Right forelimb (tissue), 1 donor: ENCODE results near the gene TIMM50.

Experiments used
- DNase-seq: peaks from one replicate; pipeline ENCODE4 v3.0.0-alpha.2; 2018

Gene TIMM50

GRCh38 chr19:39539165-39539517 lies 58.5 kb downstream of the TIMM50 start:
- DNase-seq = no peak

DNA sequence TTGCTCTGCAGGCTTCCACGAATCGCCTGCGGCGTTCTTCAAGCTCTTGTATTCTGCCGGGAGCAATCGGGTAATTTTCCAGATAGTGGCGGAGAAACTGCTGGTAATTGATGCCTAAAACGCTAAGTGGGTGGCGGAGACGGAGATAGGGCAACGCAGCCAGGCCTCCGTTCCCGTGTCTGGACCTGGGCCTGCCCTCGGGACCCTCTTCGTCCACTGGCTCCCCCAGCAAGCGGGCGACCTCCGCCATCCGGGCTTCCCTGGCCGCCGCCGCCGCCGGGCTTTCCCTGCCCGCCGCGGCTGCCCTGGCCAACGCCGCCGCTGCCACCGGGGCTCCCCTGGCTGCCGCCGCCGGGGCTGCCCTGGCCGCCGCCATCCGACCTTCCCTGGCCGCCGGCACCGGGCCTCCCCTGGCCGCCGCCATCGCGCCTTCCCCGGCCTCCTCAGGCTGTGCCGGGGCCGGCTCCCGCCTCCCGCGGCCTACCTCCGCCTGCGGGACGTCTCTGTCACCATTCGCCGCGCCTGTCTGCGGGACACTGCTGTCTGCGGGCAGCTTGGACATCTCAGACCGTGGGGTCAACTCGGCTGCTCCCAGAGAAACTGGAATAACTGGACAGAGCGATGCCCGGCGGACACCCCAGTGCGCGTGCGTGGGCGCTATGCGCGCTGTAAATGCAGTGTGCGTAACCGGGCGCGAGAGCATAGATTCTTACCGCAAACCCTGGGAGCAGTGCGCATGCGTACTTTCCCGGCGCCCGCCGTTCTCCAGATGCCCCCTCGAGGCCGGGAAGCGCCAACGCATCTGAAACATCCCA lies 59.1 kb downstream of the TIMM50 start, which contains the start of gene EID2:
Gene EID2, minus strand, starts transcription at position 644 of the 815 bp plus-strand sequence. Its CDS starts 82 bp downstream, at position 562.
- DNase-seq = peak; percentile 94

DNA sequence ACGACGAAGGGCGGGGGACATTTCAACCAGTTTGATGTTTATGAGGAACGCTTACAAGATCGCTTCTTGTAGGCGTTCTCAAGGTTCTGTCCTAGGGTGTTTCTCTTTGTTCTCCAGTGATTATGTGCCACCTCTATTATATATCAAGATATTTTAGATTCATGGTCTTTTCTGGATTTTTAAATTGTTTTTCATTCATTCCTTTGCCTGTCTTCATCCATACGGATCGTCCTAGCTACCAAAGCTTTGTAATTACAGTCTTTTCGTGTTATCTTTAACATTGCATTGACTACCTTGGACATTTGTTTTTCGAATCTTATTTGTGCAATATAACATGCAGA lies 59.7 kb downstream of the TIMM50 start:
- DNase-seq = no peak
